CD4-positive, alpha-beta T cell treated with Interleukin-6 for 4 hours (primary cell): ENCODE measurements around the gene MYL5.
"Not testable (repeated sequence)": the region's sequence is repeated elsewhere in the genome, so short reads cannot be mapped to it uniquely, and the experiment has no call there.

Source experiments
- DNase-seq: peaks from one replicate; pipeline ENCODE4 v3.0.0-alpha.2; 2020; ENCODE audit warnings: mixed read lengths

The MYL5 gene, protein sequence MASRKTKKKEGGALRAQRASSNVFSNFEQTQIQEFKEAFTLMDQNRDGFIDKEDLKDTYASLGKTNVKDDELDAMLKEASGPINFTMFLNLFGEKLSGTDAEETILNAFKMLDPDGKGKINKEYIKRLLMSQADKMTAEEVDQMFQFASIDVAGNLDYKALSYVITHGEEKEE

DNA sequence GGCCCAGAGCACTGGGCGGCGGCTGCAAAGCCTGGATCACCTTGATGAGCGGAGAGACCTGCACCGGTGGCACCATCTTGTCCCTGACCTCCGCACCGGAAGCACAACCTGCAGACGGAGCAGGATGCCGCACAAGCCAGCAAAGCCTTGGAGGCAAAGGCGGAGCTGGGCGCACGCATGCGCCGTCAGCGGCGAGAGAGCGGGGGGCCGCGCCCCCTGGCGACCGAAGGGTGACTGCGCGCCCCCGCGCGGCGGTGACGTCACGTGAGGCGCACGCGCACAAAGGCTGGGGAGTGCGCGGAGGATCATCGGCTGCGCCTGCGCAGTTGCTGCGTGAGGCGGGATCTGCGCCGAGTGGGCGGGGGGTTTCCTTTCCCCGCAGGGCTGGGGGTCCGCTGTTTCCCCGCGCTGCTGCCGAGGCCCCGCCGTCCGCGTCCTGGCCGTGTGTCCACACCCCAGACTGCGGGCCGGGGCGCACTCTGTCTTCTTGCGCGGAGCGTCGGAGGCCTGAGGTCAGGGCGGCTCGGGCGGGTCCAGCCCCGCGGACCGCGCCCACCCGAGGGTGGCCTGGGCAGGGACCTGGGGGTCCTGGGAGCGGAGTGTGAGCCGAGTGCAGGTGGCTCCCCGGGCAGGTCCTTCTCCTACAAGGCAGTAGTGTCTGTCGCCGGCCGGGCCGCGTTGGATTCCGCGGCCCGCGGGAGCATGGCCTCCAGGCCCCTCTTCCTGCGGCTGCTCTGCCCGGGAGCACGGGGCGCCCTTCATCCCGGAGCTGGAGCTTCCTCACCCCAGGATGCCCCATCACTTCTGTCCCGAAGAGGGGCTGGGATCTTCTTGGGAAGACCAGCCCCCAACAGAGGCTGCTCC is at the start of gene MYL5, which contains the start of gene ATP5ME:
TSS of gene MYL5 (plus strand) at position 371 of the 864 bp plus-strand sequence. CDS start 3,485 bp downstream, outside the sequence.
TSS of gene ATP5ME (minus strand) at position 105 of the 864 bp plus-strand sequence. CDS start at position 76, 29 bp downstream.
- DNase-seq: peak; percentile 97

DNA sequence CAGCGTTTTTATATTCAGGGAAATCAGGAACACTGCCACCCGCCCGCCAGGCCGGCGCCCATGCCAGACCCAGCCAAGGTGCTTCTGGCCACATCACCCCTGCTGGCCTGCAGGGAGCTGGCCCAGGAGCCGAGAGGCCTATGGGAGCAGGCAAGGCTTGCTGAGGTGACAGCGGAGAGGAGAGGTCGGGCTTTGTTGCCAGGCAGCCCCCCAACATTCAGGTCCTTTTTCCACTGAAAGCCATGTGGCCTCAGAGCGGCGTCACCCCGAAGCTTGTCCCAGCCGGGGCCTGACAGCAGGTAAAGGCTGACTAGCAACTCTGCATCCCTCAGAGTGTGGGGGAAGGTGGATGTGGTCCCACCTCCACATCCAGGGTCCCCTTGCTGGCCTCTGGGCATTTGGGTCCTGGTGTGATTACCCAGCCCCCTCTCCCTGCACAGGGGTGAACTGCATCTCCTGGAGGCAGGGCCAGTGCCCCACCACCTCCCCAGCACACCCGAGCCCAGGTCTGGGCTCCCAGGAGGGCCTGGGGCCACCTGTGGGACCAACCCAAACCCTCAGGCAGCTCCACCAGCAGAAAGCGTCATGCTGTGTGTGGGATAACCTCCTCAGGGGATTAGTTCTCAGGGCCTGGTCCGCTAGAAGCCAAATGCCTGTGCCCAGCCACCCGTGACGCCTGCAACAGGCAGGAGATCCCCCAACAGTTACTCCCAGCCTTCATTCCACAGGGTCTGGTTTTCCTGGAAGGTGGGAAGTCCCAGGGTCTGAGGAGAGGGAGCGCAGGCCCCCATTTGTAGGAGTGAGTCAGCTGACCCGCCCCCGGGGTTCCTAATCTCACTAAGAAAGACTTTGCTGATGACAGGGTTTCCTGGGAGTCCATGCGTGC is 49.4 kb upstream of the MYL5 start, which contains the start of gene PDE6B:
TSS of gene PDE6B (plus strand) at position 869 of the 886 bp plus-strand sequence. CDS start 54 bp downstream, outside the sequence.
- no peak for DNase-seq

DNA sequence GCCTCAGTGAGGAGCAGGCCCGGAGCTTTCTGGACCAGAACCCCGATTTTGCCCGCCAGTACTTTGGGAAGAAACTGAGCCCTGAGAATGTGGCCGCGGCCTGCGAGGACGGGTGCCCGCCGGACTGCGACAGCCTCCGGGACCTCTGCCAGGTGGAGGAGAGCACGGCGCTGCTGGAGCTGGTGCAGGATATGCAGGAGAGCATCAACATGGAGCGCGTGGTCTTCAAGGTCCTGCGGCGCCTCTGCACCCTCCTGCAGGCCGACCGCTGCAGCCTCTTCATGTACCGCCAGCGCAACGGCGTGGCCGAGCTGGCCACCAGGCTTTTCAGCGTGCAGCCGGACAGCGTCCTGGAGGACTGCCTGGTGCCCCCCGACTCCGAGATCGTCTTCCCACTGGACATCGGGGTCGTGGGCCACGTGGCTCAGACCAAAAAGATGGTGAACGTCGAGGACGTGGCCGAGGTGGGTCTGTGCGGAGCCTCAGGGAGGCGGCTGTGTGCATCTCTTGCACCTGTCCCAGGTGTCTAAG is 48.6 kb upstream of the MYL5 start:
- no peak for DNase-seq

DNA sequence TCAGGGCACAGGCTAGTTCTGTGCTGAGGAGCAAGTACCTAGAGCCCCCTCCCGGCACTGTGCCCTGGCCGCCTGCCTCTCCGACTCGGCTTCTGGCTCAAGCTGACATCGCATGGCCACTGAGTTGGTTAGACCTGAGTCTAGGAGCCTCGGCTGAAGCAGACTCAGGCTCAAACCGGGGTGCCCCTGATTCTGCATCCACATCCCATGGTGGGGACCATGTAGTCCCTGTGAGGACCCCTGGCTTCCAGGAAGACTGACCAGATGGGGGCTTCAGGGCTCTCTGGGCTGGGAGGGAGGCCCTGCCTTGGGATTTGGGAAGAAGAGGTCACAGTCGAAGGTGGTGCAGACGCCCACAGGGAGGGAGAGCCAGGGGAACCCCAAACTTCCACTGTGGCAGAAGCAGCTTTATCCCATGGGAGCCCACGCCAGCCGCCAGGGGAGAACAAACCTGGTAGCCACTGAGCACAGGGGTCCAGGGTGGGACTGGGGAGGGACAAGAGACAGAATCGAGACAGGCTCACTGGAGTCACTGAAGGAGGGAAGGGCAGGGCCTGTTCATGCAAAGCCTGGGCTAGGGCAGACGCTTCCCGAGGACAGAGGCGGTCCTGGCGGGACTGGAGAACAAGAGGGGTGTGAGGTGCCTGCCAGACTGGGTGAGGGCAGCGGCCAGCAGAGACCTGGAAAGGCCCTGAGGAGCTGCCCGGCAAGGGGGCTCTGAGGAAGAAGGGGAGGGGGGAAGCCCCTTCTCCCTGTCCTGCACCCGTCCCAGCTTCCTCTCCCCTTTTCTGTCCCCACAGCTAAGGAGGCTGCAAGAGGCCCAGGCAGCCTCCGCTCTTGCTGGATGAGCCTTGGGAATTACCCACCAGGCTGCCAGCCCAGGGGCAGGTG is 47.9 kb upstream of the MYL5 start:
- DNase-seq: no peak

DNA sequence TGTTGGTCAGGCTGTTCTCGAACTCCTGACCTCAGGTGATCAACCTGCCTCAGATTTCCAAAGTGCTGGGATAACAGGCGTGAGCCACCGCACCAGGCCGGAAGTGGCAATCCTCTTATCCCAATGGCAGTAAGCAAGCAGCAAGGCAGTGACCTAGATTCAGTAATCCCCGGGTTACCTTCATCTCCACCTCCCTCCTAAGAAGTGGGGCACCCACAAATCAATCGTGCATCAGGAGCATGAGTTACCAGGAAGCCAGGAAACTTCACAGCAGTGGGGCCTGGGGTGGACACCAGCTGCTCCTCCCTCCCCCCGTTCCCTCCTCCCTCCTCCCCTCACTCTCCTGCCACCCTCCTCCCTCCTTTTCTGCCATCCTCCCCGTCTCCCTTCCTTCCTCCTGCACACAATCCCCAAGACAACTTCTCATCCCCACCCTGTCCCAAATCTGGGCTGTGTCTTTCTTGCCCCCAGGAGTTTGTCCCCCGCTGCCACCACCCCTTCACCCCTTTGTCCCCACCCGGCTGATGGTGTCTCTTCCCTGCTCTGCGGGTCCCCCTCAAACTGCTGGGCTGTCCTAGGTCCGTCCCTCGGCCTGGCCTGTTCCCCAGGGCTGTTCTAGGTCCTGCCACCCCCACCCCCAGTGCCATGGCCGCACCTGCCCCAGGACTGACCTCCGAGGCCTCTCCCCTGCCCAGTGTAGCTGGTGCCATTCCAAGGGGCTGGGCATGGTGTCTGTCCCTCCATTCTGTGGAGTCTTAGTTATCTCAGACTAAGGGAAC is 46.8 kb upstream of the MYL5 start:
- DNase-seq: no peak

DNA sequence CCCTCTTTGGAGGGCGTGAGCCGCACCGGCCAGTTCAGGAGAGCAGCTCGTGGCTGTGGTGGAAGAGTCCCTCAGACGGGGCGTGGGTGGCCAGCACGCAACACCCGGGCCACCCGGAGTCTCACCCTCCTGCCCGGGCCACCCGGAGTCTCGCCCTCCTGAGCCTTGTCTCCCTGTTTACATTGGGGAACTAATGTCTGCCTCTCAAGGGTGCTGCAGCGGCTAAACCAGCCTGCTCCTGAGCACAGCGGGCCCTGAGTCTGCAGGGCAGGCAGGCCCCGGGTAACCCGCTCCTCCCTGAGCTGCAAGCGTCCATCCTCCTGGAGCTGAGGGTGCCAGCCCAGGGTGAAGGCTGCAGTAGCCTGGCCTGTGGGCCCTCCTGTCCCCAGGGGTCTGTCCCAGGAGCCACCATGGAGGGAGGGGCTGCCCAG is 46.0 kb upstream of the MYL5 start:
- no peak for DNase-seq

DNA sequence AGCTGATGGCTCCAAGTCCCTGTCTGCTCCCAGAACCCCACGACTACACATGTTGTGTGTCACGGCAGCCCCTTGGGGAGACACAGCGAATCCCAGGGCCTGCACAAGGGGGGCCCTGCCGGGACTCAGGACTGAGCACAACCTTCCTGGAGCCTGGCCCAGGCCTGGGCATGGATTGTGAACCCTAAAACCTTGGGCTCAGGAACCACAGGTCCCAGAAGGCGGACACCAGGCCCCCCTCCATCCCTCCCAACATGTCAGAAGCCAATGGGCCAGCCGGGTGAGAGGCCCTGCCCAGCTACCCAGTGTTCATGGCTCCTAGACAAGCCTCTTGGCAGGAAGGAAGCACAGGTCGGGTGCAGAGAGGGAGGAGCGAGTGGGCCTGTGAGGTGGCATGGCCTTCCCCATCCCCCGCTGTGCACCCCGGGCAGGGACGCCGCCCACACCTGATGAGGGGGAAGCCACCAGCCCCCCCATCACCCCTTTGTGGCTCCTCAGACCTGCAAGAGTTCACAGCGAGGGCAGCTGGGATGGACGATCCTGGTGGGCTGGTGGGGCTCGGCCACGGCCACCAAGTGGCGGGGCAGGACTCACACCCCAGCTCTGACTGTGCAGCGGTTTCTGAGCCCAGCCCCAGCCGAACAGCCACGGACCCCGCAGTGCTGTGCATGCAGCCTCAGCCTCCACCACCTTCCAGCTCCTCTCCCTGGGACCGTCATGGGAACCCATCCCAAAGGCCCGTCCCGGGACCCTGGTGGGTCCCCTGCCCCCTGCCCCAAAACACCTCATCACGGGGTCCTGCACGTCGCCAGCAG is 45.3 kb upstream of the MYL5 start:
- DNase-seq: no peak

DNA sequence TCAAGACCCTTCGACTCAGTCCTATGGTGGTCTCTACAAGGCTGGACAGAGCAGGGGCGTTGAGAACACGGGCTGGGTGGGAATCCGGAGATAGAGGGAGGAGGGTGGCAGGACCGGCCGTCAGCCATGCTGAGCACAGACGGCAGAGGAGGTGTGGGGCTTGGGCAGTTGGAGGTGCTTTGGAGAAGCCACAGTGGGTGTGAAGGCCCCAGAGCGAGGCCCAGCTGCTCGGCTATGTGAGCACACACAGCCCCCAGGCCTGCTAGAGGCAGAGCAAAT is 44.8 kb upstream of the MYL5 start:
- DNase-seq: no peak

DNA sequence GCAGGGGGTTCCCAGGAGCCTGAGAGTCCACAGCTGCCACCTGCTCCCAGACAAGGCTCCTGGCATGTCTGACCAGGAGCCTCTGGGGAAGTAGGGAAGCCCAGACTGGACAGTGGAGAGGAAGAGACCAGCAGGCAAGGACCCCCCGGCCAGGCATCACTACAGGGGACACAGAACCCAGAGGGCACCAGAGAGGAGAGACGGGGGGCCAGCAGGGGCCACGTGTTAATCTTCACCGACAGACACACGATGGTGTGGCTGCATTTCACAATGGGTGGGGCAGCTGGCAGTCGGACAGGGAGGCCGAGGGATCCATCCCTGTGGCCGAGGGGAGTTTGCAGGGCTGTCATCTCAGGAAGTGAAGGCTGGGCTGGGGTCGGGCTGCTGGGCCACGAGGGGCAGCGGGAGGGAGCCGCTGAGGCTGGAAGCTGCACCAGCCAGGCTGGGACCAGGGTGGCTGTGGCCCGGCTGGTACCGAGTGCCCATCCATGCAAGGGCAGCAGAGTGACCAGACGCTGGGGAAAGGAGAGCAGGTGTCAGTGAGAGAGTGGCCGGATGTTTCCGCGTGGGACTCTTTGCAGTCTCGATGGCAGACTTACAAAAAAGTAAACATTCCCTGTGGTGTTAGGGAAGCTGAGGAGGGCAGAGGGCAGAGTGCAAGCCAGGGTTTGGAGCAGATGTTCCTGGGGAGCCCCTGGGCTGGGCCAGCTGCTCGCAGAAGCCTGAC is 44.3 kb upstream of the MYL5 start:
- no peak for DNase-seq

DNA sequence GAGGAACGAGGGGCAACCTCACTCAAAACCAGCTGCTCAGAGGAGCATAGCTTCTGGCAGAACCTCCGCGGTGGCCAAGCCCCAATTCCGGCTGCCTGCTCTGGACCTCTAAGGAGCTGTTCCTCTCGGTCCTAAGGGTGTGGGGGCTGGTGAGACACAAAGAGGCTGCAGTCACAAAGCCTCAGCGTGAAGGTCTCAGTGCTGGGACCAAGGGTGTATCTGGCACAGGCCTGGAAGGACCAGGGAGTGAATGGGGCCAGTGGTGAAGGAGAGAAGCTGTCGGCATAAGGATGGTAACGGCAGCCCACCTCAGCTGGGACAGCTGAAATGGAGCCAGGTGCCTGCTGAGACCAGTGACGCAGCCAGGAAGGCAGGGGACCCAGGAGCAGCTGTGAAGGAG is 43.7 kb upstream of the MYL5 start:
- DNase-seq: no peak

DNA sequence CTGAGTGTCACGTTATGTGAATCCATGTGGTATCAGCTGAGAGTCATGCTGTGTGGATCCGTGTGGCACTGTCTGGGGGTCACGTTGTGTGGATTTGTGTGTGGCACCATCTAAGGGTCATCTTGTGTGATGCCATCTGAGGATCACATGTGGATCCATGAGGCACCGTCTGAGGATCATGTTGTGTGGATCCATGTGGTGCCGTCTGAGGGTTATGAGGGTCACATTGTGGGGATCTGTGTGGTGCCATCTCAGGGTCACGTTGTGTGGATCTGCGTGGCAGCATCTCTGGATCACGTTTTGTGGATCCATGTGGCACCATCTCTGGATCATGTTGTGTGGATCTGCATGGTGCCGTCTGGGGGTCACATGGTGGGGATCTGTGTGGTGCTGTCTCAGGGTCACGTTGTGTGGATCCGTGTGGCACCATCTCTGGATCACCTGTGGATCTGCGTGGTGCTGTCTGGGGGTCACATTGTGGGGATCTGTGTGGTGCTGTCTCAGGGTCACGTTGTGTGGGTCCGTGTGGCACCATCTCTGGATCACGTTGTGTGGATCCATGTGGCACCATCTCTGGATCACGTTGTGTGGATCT is 42.0 kb upstream of the MYL5 start:
- DNase-seq: no peak

DNA sequence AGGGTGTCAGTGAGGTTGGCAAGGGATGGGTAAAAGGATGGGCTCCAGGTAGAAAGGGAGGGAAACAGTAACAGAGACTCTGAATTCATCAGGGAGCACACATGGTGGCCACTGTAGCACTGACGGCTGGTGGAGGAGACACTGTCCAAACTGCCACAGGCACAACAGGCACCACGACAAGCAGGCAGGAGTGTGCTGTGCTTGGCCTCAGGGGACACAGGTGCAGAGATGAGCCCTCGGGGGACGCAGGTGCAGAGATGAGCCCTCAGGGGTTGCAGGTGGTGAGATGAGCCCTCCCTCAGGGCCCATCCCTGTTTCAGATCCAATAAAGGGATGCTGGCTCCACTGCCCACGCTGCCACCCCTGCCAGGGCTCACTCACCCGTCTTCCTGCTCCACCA is 41.4 kb upstream of the MYL5 start:
- no peak for DNase-seq

DNA sequence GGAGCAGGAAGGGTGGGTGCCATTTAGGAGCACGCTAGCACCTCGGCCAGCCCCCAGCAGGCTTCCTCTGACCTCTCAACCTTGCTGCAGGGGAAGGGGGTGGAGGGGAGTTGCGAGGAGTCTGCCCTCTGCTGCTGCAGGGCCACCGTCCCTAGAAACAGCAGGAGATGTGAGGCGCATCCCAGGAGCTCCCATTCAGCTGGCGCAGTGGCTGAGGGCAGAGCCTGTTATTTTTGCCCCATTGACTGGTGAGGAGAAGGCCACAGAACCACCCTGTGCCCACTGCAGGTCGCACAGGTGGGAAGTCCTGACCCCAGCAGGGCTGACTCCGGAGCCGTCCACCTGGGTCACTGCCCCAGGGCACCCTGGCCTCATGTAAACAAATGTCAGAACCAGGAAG is 40.9 kb upstream of the MYL5 start:
- no peak for DNase-seq

DNA sequence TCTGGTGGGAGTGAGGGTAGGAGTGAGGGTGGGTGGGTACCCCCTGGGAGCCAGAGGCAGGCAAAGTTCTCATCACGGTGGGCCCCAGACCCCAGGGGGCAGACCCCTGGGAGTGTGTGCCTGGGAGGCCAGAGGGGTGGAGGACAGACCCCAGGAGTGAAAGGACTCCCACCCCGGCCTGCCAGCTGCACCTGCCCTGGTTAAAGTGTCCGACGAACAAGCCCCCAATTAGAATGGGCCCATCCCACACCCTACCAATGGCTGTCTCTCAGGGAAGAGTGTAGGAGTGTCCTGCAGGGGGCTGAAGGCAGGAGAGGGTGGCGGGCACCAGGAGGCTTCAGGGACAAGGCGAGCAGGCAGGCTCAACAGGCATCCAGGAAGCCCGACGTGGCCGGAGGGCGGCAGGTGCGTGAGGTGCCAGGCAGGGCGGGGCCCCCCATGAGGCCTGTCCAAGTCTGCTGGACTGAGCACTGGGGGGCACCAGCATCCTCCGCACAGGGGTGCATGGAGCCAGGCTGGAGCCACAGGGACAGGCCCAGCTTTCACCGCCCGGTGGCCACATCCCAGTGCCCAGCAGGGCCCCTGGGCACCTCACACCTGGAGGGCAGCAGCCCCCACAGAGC is 40.3 kb upstream of the MYL5 start:
- no peak for DNase-seq

DNA sequence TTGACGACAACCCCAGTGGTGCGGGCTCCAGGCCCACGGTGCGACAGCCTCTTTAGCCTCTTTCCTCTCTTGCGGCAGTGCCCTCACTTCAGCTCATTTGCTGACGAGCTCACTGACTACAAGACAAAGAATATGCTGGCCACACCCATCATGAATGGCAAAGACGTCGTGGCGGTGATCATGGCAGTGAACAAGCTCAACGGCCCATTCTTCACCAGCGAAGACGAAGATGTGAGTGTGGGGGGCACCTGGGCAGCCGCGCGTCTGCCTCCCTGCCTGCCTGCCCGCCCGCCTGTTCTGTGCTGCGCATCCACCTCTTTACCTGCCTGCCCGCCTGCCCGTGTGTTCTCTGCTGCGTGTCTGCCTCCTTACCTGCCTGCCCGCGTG is 39.8 kb upstream of the MYL5 start:
- no peak for DNase-seq

DNA sequence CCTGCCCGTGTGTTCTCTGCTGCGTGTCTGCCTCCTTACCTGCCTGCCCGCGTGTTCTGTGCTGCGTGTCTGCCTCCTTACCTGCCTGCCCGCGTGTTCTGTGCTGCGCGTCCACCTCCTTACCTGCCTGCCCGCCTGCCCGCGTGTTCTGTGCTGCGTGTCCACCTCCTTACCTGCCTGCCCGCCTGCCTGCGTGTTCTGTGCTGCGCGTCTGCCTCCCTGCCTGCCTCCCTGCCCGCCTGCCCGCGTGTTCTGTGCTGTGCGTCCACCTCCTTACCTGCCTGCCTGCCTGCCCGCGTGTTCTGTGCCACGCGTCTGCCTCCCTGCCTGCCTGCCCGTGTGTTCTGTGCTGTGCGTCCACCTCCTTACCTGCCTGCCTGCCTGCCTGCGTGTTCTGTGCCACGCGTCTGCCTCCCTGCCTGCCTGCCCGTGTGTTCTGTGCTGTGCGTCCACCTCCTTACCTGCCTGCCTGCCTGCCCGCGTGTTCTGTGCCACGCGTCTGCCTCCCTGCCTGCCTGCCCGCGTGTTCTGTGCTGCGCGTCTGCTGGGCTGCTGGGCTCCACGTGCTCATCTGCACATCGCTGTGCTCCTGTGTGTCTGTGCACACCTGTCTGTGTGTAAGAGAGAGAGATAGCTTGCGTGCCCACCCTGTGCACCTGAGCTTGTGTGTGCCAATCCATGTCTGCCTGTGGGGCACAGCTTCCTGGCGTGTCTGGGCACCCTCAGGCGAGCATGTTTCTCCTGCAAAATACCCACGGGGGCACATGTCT is 39.1 kb upstream of the MYL5 start:
- not testable (repeated sequence) for DNase-seq

DNA sequence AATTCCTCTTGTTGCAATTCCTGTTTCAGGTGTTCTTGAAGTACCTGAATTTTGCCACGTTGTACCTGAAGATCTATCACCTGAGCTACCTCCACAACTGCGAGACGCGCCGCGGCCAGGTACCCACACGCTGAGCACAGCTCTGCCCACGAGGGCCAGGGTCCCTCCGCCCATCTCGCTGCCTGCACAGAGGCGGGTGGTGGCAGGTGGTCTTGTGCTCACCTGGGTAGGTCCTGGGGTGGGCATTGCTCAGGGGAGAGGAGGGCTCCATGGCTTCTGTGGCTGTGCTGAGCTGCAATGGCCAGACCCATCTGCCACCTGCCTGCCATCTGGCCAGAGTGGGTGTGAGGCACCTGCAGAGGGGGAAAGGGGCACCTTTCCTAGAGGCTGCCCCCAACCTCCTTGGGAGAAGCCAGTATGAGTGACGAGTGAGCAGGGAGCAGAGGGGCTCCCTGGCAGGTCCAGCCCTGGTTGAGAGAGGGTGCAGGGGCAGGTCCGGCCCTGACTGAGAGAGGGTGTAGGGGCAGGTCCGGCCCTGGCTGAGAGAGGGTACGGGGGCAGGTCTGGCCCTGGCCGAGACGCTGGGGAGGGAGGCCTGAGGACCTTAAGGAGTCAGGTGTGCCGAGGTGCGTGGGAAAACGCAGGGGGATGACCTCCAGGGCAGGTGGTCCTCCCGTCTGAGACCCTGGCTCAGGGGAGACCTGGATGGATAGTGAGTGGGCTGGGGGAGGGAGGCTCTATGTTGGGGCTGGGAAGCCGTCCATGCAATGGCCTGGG is 38.3 kb upstream of the MYL5 start:
- no peak for DNase-seq
